H1 (cell line): ENCODE data around the gene BBS9. TPM values are rescaled to one million over a fixed set of nuclear protein-coding genes. Genes with fewer than 3 reads are reported as not detected.

Experiments
- CHD7 ChIP-seq: fragments of 300-600 bp; sonication (generic); IDR thresholded peaks from 2 replicates; pipeline ENCODE4 v1.7.1; 2012; ENCODE audit warnings: low read length, moderate library complexity, mild to moderate bottlenecking, inconsistent platforms; ENCODE audit not compliant: insufficient replicate concordance
- MAX ChIP-seq: IDR thresholded peaks from 2 replicates; pipeline ENCODE4 v1.6.1; 2012; ENCODE audit warnings: inconsistent platforms
- polyA plus RNA-seq, 7 experiments: library from polyadenylated mRNA; depleted of rRNA in 3 of 7; stranded (reverse) in 5 of 7; unstranded in 2 of 7; fragments of >200 nt in 5 of 7; fragments of 200-250 nt in 2 of 7; gene quantifications; 1 replicate in 5 of 7; 2 replicates in 1 of 7; 4 replicates in 1 of 7; pipeline versions ENCODE4 v1.2.1 to v1.2.3, GENCODE V29; 2011 to 2013; ENCODE audit warnings: missing spikeins in 2 of 7, mixed read lengths in 2 of 7
- total RNA-seq: library from RNA; stranded (reverse); fragmentation: NEBNext Ultra II Directional; extraction: Animal tissue kit (Norgen Biotek cat#: 25700); gene quantifications from 2 replicates; pipeline ENCODE4 v1.2.1, GENCODE V29; 2021

BBS9 gene
- total and polyA plus RNA-seq, 2 of the 8 experiments (the other 6 are each of a cell fraction or from before 2014, with no cell fraction given) = 22.3 to 37.0 TPM

- TF ChIP-seq CHD7 (no peak), MAX (no peak)
Measured at GRCh38 chr7:33107136-33108066, 22.0 kb upstream of the BBS9 start (continued).
